ENCODE results near the gene LACTB. TPM values are rescaled to one million over a fixed set of nuclear protein-coding genes. Genes with fewer than 3 reads are reported as not detected.

Gene LACTB, protein sequence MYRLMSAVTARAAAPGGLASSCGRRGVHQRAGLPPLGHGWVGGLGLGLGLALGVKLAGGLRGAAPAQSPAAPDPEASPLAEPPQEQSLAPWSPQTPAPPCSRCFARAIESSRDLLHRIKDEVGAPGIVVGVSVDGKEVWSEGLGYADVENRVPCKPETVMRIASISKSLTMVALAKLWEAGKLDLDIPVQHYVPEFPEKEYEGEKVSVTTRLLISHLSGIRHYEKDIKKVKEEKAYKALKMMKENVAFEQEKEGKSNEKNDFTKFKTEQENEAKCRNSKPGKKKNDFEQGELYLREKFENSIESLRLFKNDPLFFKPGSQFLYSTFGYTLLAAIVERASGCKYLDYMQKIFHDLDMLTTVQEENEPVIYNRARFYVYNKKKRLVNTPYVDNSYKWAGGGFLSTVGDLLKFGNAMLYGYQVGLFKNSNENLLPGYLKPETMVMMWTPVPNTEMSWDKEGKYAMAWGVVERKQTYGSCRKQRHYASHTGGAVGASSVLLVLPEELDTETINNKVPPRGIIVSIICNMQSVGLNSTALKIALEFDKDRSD
- 14.9 and 25.1 TPM in 2 replicates for total RNA-seq

DNA sequence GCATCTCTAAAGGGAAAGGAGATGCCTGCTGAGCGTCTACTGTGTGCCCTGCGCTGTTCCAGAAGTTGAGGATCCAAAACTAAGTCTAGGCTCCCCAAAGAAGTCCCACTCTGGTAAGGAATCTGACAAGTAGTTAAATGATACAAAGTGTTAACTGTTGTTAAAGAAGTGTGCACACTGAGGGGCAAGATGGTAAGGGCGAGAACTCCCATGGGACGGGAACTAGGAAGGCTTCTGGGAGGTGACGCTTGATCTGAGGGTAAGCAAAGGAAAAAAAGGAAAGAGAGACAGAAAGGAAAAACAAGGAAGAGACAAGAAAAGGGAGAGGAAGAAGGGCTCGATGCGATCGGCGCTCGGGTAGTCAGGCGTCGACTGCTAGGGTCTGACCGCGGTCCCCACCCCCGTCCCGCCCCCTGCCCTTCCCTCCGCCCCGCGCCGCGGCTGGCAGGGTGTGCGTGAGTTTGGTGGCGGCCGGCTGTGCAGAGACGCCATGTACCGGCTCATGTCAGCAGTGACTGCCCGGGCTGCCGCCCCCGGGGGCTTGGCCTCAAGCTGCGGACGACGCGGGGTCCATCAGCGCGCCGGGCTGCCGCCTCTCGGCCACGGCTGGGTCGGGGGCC, at the start of gene LACTB:
Gene LACTB, plus strand, starts transcription at position 480 of the 620 bp plus-strand sequence. Its CDS starts 11 bp downstream, at position 491.

GRCh38 chr15:63157118-63157843, 35.6 kb downstream of the LACTB start, which contains the start of gene RPS27L:
Gene RPS27L, minus strand, starts transcription at chr15:63157477. Its CDS starts 72 bp downstream, at chr15:63157405.

GRCh38 chr15:63188926-63189871, 67.5 kb downstream of the LACTB start, which contains the start of gene RAB8B:
Gene RAB8B, plus strand, starts transcription at chr15:63189606. Its CDS starts 19 bp downstream, at chr15:63189625.

Other genes with a start within 250 kb of the LACTB start
- 337 and 394 TPM in 2 replicates for gene TPM1, start 79.1 kb upstream of the LACTB start, total RNA-seq
- gene RPS27L, start 35.6 kb downstream of the LACTB start, total RNA-seq, result 442 and 656 TPM in 2 replicates
- gene RAB8B, start 67.7 kb downstream of the LACTB start, total RNA-seq, result 71.6 and 124 TPM in 2 replicates
- 12.1 and 19.4 TPM in 2 replicates for gene APH1B, start 155.7 kb downstream of the LACTB start, total RNA-seq